MV-4-11 (cell line): ENCODE measurements around the gene COX10.
"Not testable (repeated sequence)": the region's sequence is repeated elsewhere in the genome, so short reads cannot be mapped to it uniquely, and the experiment has no call there.

ENCODE experiments used
- DNase-seq: peaks from one replicate; lab custom pipeline; 2025; lab: John Stamatoyannopoulos, UW

COX10 gene

GRCh38 chr17:14205992-14206461 lies 136.7 kb downstream of the COX10 start:
- no peak for DNase-seq

GRCh38 chr17:14206891-14207290 lies 137.6 kb downstream of the COX10 start:
- no peak for DNase-seq

DNA sequence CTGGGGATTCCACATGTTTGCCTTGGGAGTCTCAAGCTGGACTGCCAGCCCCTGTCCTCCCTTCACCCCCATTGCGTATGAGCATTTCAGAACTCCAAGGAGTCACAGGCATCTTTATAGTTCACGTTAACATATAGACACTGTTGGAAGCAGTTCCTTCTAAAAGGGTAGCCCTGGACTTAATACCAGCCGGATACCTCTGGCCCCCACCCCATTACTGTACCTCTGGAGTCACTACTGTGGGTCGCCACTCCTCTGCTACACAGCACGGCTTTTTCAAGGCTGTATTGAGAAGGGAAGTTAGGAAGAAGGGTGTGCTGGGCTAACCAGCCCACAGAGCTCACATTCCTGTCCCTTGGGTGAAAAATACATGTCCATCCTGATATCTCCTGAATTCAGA lies 138.5 kb downstream of the COX10 start:
- no peak for DNase-seq

DNA sequence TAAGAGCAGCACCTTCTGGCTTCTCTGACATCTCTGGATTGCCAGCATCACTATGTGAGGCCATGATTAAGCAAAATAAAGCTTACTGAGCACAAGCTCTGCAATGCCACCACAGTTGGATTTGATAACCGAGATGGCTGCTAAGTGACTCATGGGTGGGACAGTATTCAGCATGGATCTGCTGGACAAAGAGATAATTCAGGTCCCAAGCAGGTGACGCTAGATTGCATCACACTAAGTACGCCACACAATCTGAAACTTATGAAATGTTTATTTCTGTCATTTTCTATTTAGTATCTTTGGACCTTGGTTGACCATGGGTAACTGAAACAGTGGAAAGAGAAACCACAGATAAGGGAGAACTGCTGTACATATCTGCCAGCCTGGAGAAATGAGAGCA lies 139.9 kb downstream of the COX10 start:
- peak; percentile 13 for DNase-seq

DNA sequence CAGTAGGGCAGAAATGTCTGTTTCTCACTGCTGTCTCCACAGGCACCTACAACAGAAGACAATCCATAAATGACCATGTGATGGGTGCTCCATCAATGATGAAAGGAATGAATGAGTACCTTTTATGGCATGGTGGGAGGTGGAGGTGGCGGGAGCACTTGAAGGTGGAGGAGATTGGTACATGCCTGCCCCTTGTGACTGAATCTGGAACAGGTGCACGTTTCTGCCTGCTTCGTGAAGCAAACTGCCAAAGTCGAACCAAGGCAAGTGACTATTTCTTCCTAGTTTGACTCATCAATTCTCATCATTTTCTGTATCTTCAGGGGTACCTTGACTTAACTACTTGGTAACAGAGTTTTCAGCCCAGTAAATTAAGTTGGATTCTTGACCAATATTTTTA lies 141.9 kb downstream of the COX10 start:
- no peak for DNase-seq

- DNase-seq, result no peak
Observed at GRCh38 chr17:14211801-14212200, 142.5 kb downstream of the COX10 start.

GRCh38 chr17:14212401-14212800 lies 143.1 kb downstream of the COX10 start:
- DNase-seq, result no peak

GRCh38 chr17:14214271-14214670 lies 145.0 kb downstream of the COX10 start:
- peak; percentile 82 for DNase-seq

DNA sequence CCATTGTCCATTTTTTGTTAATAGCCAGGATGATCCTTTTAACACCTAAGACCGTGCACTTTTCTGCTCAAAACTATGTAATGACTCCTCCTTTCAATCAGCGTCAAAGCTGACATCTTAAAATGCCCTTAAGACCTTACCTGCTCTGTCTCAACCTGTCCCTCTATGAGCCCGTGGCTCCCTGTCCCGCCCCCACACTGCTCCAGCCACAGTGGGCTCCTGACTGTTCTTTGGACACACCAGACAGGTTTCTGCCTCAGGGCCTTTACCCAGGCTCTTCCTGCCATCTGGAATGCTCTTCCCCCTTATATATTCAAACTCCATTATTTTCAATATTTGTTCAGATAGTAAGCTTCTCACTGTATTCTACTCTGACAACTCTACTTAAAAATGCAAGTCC lies 153.3 kb downstream of the COX10 start:
- no peak for DNase-seq

- DNase-seq, result no peak
Observed at GRCh38 chr17:14225254-14225980, 156.1 kb downstream of the COX10 start.

GRCh38 chr17:14227052-14227451 lies 157.7 kb downstream of the COX10 start:
- no peak for DNase-seq

- DNase-seq, result no peak
Observed at GRCh38 chr17:14228903-14229302, 159.6 kb downstream of the COX10 start.

DNA sequence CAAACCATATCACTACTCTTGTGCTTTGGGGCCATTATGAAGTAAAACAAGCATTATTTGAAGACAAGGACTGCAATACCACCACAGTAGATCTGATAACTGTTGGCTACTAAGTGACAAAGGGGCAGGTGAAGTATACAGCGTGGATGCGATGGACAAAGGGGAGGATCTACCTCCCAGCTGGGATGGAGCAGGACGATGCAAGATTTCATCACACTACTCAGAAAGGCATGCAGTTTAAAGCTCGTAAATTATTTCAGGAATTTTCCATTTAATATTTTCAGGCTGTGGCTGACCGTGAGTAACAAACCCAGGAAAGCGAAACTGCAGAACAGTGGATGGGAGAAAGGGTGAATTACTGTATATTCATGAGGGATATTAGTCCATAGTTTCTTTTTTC lies 161.9 kb downstream of the COX10 start:
- DNase-seq, result not testable (repeated sequence)

DNA sequence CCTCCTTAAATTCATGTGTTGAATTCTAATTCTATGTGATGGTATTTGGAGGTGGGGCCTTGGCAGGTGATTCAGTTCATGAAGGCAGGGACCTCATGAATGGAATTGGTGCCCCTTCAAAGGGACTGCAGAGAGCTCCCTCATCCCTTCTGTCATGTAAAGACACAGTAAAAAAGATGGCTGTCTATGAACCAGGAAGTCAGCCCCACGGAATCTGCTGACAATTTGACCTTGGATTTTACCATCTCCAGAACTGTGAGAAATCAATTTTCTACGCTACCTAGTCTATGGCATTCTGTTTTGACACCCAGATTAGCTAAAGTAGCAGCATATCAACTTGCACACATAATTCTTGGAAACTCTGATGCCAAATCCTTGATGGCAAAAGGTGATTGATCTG lies 165.7 kb downstream of the COX10 start:
- not testable (repeated sequence) for DNase-seq

- DNase-seq, result not testable (repeated sequence)
Observed at GRCh38 chr17:14236032-14236431, 166.7 kb downstream of the COX10 start.

- DNase-seq, result not testable (repeated sequence)
Observed at GRCh38 chr17:14236762-14237161, 167.5 kb downstream of the COX10 start, which contains the start of gene CDRT15. CDRT15 (minus strand) TSS chr17:14236862; CDS start chr17:14236833, 29 bp downstream.

- DNase-seq, result not testable (repeated sequence)
Observed at GRCh38 chr17:14239271-14239670, 170.0 kb downstream of the COX10 start.

DNA sequence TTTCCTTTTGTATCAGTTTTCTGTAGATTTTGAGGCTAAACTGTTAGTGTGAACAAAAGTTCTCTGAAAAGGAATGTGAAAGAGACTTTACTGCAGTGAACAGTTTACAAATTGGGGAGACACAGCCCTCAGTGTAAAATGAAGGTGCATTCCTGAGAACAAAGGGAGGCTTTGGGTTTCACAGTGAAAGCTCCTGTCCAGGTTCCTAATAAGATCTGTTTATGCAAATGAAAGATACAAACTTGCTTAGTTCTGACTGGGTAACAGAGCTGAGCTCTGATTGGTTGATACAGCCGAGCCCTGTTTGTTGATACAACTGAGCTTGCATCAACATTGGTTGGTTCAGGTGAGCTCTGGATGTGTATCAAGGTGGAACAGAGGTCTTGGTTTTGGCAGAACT lies 175.7 kb downstream of the COX10 start:
- no peak for DNase-seq

GRCh38 chr17:14245629-14246028 lies 176.3 kb downstream of the COX10 start:
- DNase-seq, result no peak
